Measurements from ENCODE around the gene MYH10.

Gene MYH10

GRCh38 chr17:8537734-8538133 is 92.8 kb downstream of the MYH10 start:
- Histone ChIP-seq H3K27me3 (ENCODE audit: control insufficient read depth in 5 of 5, insufficient read depth in 4 of 5, low read length in 5 of 5) (no peaks in the 10 kb centered on the region), H3K9me3 (ENCODE audit: control insufficient read depth in 5 of 5, low read length in 5 of 5) (no peaks in the 10 kb centered on the region), H3K36me3 (ENCODE audit: control insufficient read depth in 5 of 5, insufficient read depth in 5 of 5, low read length in 5 of 5) (peaks cover 15 to 49% (median 43%) of the 10 kb centered on the region in 5 donors), H3K4me3 (ENCODE audit: low read depth in 1 of 5, low read length in 5 of 5) (no peak overlapping the region), H3K4me1 (ENCODE audit: control insufficient read depth in 5 of 5, insufficient read depth in 5 of 5, low read length in 5 of 5) (peaks cover 0 to 4% (median 4%) of the 10 kb centered on the region in 5 donors), H3K27ac (ENCODE audit: low read depth, low read length) (no peak overlapping the region), H3K9ac (ENCODE audit: low read length in 5 of 5) (no peak overlapping the region)

- no peak overlapping the region for H3K27ac ChIP-seq (ENCODE audit: low read depth, low read length)
- no peak overlapping the region for H3K4me3 ChIP-seq (ENCODE audit: low read depth in 1 of 5, low read length in 5 of 5)
- H3K4me1 ChIP-seq (ENCODE audit: control insufficient read depth in 5 of 5, insufficient read depth in 5 of 5, low read length in 5 of 5): no peaks in the 10 kb centered on the region
- H3K27me3 ChIP-seq (ENCODE audit: control insufficient read depth in 5 of 5, insufficient read depth in 4 of 5, low read length in 5 of 5): no peaks in the 10 kb centered on the region
- no peaks in the 10 kb centered on the region for H3K9me3 ChIP-seq (ENCODE audit: control insufficient read depth in 5 of 5, low read length in 5 of 5)
- no peak overlapping the region for H3K9ac ChIP-seq (ENCODE audit: low read length in 5 of 5)
- H3K36me3 ChIP-seq (ENCODE audit: control insufficient read depth in 5 of 5, insufficient read depth in 5 of 5, low read length in 5 of 5): peaks cover 11 to 46% (median 28%) of the 10 kb centered on the region in 5 donors
These were observed 95.9 kb downstream of the MYH10 start for GRCh38 chr17:8534498-8535188.

- H3K27ac ChIP-seq (ENCODE audit: low read depth, low read length): no peak overlapping the region
- H3K9me3 ChIP-seq (ENCODE audit: control insufficient read depth in 5 of 5, low read length in 5 of 5): no peaks in the 10 kb centered on the region
These were observed 98.5 kb downstream of the MYH10 start for GRCh38 chr17:8532021-8532420.

GRCh38 chr17:8522577-8522976 is 107.9 kb downstream of the MYH10 start:
- H3K27me3 ChIP-seq (ENCODE audit: control insufficient read depth in 5 of 5, insufficient read depth in 4 of 5, low read length in 5 of 5): no peaks in the 10 kb centered on the region
- H3K4me1 ChIP-seq (ENCODE audit: control insufficient read depth in 5 of 5, insufficient read depth in 5 of 5, low read length in 5 of 5): peaks cover 0 to 2% (median 0%) of the 10 kb centered on the region in 5 donors
- no peak overlapping the region for H3K9ac ChIP-seq (ENCODE audit: low read length in 5 of 5)
- no peak overlapping the region for H3K4me3 ChIP-seq (ENCODE audit: low read depth in 1 of 5, low read length in 5 of 5)
- peaks cover 19 to 46% (median 41%) of the 10 kb centered on the region in 5 donors for H3K36me3 ChIP-seq (ENCODE audit: control insufficient read depth in 5 of 5, insufficient read depth in 5 of 5, low read length in 5 of 5)
- H3K9me3 ChIP-seq (ENCODE audit: control insufficient read depth in 5 of 5, low read length in 5 of 5): no peaks in the 10 kb centered on the region
- no peak overlapping the region for H3K27ac ChIP-seq (ENCODE audit: low read depth, low read length)

More at GRCh38 chr17:8532021-8532420, 98.5 kb downstream of the MYH10 start:
- no peak overlapping the region for H3K9ac ChIP-seq (ENCODE audit: low read length in 5 of 5)
- peaks cover 22 to 59% (median 33%) of the 10 kb centered on the region in 5 donors for H3K36me3 ChIP-seq (ENCODE audit: control insufficient read depth in 5 of 5, insufficient read depth in 5 of 5, low read length in 5 of 5)
- no peaks in the 10 kb centered on the region for H3K27me3 ChIP-seq (ENCODE audit: control insufficient read depth in 5 of 5, insufficient read depth in 4 of 5, low read length in 5 of 5)
- H3K4me3 ChIP-seq (ENCODE audit: low read depth in 1 of 5, low read length in 5 of 5): no peak overlapping the region
- H3K4me1 ChIP-seq (ENCODE audit: control insufficient read depth in 5 of 5, insufficient read depth in 5 of 5, low read length in 5 of 5): no peaks in the 10 kb centered on the region

GRCh38 chr17:8520981-8521380 is 109.5 kb downstream of the MYH10 start:
- H3K4me3 ChIP-seq (ENCODE audit: low read depth in 1 of 5, low read length in 5 of 5): no peak overlapping the region
- peaks cover 19 to 47% (median 42%) of the 10 kb centered on the region in 5 donors for H3K36me3 ChIP-seq (ENCODE audit: control insufficient read depth in 5 of 5, insufficient read depth in 5 of 5, low read length in 5 of 5)
- H3K27ac ChIP-seq (ENCODE audit: low read depth, low read length): no peak overlapping the region
- peaks cover 0 to 2% (median 0%) of the 10 kb centered on the region in 5 donors for H3K4me1 ChIP-seq (ENCODE audit: control insufficient read depth in 5 of 5, insufficient read depth in 5 of 5, low read length in 5 of 5)
- H3K27me3 ChIP-seq (ENCODE audit: control insufficient read depth in 5 of 5, insufficient read depth in 4 of 5, low read length in 5 of 5): no peaks in the 10 kb centered on the region
- H3K9ac ChIP-seq (ENCODE audit: low read length in 5 of 5): no peak overlapping the region
- no peaks in the 10 kb centered on the region for H3K9me3 ChIP-seq (ENCODE audit: control insufficient read depth in 5 of 5, low read length in 5 of 5)

- H3K9me3 ChIP-seq (ENCODE audit: control insufficient read depth in 5 of 5, low read length in 5 of 5): no peaks in the 10 kb centered on the region
- H3K27me3 ChIP-seq (ENCODE audit: control insufficient read depth in 5 of 5, insufficient read depth in 4 of 5, low read length in 5 of 5): no peaks in the 10 kb centered on the region
- no peak overlapping the region for H3K9ac ChIP-seq (ENCODE audit: low read length in 5 of 5)
- H3K4me3 ChIP-seq (ENCODE audit: low read depth in 1 of 5, low read length in 5 of 5): no peak overlapping the region
- no peak overlapping the region for H3K27ac ChIP-seq (ENCODE audit: low read depth, low read length)
- peaks cover 19 to 54% (median 47%) of the 10 kb centered on the region in 5 donors for H3K36me3 ChIP-seq (ENCODE audit: control insufficient read depth in 5 of 5, insufficient read depth in 5 of 5, low read length in 5 of 5)
- peaks cover 0 to 6% (median 4%) of the 10 kb centered on the region in 5 donors for H3K4me1 ChIP-seq (ENCODE audit: control insufficient read depth in 5 of 5, insufficient read depth in 5 of 5, low read length in 5 of 5)
These were observed 111.7 kb downstream of the MYH10 start for GRCh38 chr17:8518850-8519249.

GRCh38 chr17:8518326-8518725 is 112.2 kb downstream of the MYH10 start:
- H3K9me3 ChIP-seq (ENCODE audit: control insufficient read depth in 5 of 5, low read length in 5 of 5): no peaks in the 10 kb centered on the region
- H3K9ac ChIP-seq (ENCODE audit: low read length in 5 of 5): no peak overlapping the region
- H3K27ac ChIP-seq (ENCODE audit: low read depth, low read length): no peak overlapping the region
- no peaks in the 10 kb centered on the region for H3K27me3 ChIP-seq (ENCODE audit: control insufficient read depth in 5 of 5, insufficient read depth in 4 of 5, low read length in 5 of 5)
- H3K4me3 ChIP-seq (ENCODE audit: low read depth in 1 of 5, low read length in 5 of 5): no peak overlapping the region
- H3K4me1 ChIP-seq (ENCODE audit: control insufficient read depth in 5 of 5, insufficient read depth in 5 of 5, low read length in 5 of 5): peaks cover 0 to 6% (median 4%) of the 10 kb centered on the region in 5 donors
- peaks cover 19 to 55% (median 53%) of the 10 kb centered on the region in 5 donors for H3K36me3 ChIP-seq (ENCODE audit: control insufficient read depth in 5 of 5, insufficient read depth in 5 of 5, low read length in 5 of 5)

- Histone ChIP-seq H3K4me3 (ENCODE audit: low read depth in 1 of 5, low read length in 5 of 5) (no peak overlapping the region), H3K27ac (ENCODE audit: low read depth, low read length) (no peak overlapping the region), H3K36me3 (ENCODE audit: control insufficient read depth in 5 of 5, insufficient read depth in 5 of 5, low read length in 5 of 5) (peaks cover 32 to 61% (median 56%) of the 10 kb centered on the region in 5 donors)
These were observed 115.7 kb downstream of the MYH10 start for GRCh38 chr17:8514801-8515200.

GRCh38 chr17:8506145-8506544 is 124.4 kb downstream of the MYH10 start:
- H3K27ac ChIP-seq (ENCODE audit: low read depth, low read length): no peak overlapping the region
- peaks cover 0 to 10% (median 3%) of the 10 kb centered on the region in 5 donors for H3K4me1 ChIP-seq (ENCODE audit: control insufficient read depth in 5 of 5, insufficient read depth in 5 of 5, low read length in 5 of 5)
- peak overlapping the region in 3 of 5 donors; percentile 28 to 47 (median 38) for H3K4me3 ChIP-seq (ENCODE audit: low read depth in 1 of 5, low read length in 5 of 5)
- peaks cover 4 to 53% (median 42%) of the 10 kb centered on the region in 5 donors for H3K36me3 ChIP-seq (ENCODE audit: control insufficient read depth in 5 of 5, insufficient read depth in 5 of 5, low read length in 5 of 5)
- no peaks in the 10 kb centered on the region for H3K9me3 ChIP-seq (ENCODE audit: control insufficient read depth in 5 of 5, low read length in 5 of 5)
- H3K9ac ChIP-seq (ENCODE audit: low read length in 5 of 5): no peak overlapping the region
- H3K27me3 ChIP-seq (ENCODE audit: control insufficient read depth in 5 of 5, insufficient read depth in 4 of 5, low read length in 5 of 5): no peaks in the 10 kb centered on the region

More at GRCh38 chr17:8514801-8515200, 115.7 kb downstream of the MYH10 start:
- Histone ChIP-seq H3K4me1 (ENCODE audit: control insufficient read depth in 5 of 5, insufficient read depth in 5 of 5, low read length in 5 of 5) (peaks cover 0 to 6% (median 4%) of the 10 kb centered on the region in 5 donors), H3K9ac (ENCODE audit: low read length in 5 of 5) (no peak overlapping the region), H3K9me3 (ENCODE audit: control insufficient read depth in 5 of 5, low read length in 5 of 5) (no peaks in the 10 kb centered on the region), H3K27me3 (ENCODE audit: control insufficient read depth in 5 of 5, insufficient read depth in 4 of 5, low read length in 5 of 5) (no peaks in the 10 kb centered on the region)

GRCh38 chr17:8504460-8505207 is 125.9 kb downstream of the MYH10 start:
- H3K27me3 ChIP-seq (ENCODE audit: control insufficient read depth in 5 of 5, insufficient read depth in 4 of 5, low read length in 5 of 5): no peaks in the 10 kb centered on the region
- H3K36me3 ChIP-seq (ENCODE audit: control insufficient read depth in 5 of 5, insufficient read depth in 5 of 5, low read length in 5 of 5): peaks cover 4 to 62% (median 50%) of the 10 kb centered on the region in 5 donors
- H3K9me3 ChIP-seq (ENCODE audit: control insufficient read depth in 5 of 5, low read length in 5 of 5): no peaks in the 10 kb centered on the region
- H3K4me3 ChIP-seq (ENCODE audit: low read depth in 1 of 5, low read length in 5 of 5): no peak overlapping the region
- no peak overlapping the region for H3K9ac ChIP-seq (ENCODE audit: low read length in 5 of 5)
- peaks cover 0 to 10% (median 3%) of the 10 kb centered on the region in 5 donors for H3K4me1 ChIP-seq (ENCODE audit: control insufficient read depth in 5 of 5, insufficient read depth in 5 of 5, low read length in 5 of 5)
- H3K27ac ChIP-seq (ENCODE audit: low read depth, low read length): no peak overlapping the region
